Heart left ventricle (tissue), 16 donors: ENCODE results near the gene DENND5A. TPM values are rescaled to one million over a fixed set of nuclear protein-coding genes. Genes with fewer than 3 reads are reported as not detected.

Source experiments
- ATAC-seq, 4 donors: fragments of 200-7000 bp; cut with Tn5 transposase; one replicate each; pipeline ENCODE4 v1.9.1; 2020 to 2022; ENCODE audit warnings: moderate library complexity in 4 of 4, mild to moderate bottlenecking in 3 of 4, moderate number of reproducible peaks in 1 of 4
- DNase-seq, 5 donors: peaks; one replicate each; pipeline ENCODE4 v3.0.0-alpha.2; 2020
- H3K27ac ChIP-seq, 12 donors: fragments of 200-600 bp; sonication (generic) in 4 of 12; one replicate each; pipeline versions ENCODE4 v1.5.0 to v1.8.0; 2016 to 2022; ENCODE audit warnings: mild to moderate bottlenecking in 2 of 12
- H3K27me3 ChIP-seq, 9 donors: fragments of 200-600 bp; sonication (generic) in 2 of 9; one replicate each; pipeline versions ENCODE4 v1.5.1 to v1.8.0; 2016 to 2022; ENCODE audit warnings: mild to moderate bottlenecking in 3 of 9
- H3K36me3 ChIP-seq, 9 donors: fragments of 200-600 bp; sonication (generic) in 2 of 9; one replicate each; pipeline versions ENCODE4 v1.5.0 to v1.8.0; 2018 to 2022; ENCODE audit warnings: mild to moderate bottlenecking in 2 of 9
- H3K4me1 ChIP-seq, 12 donors: fragments of 200-600 bp; sonication (generic) in 4 of 12; one replicate each; pipeline versions ENCODE4 v1.5.0 to v1.8.0; 2016 to 2022; ENCODE audit warnings: mild to moderate bottlenecking in 3 of 12
- H3K4me3 ChIP-seq, 12 donors: fragments of 200-600 bp; sonication (generic) in 4 of 12; one replicate each; pipeline versions ENCODE4 v1.5.0 to v1.8.0; 2017 to 2022; ENCODE audit warnings: mild to moderate bottlenecking in 9 of 12, moderate library complexity in 4 of 12
- H3K9me3 ChIP-seq, 12 donors: fragments of 200-600 bp; sonication (generic) in 4 of 12; one replicate each; pipeline versions ENCODE4 v1.5.0 to v1.8.0; 2016 to 2022; ENCODE audit warnings: mild to moderate bottlenecking in 1 of 12
- POLR2A ChIP-seq, 2 donors: fragments of 450-650 bp; IDR thresholded peaks; one replicate each; pipeline ENCODE4 v1.6.1; 2017; ENCODE audit warnings: antibody characterized with exemption in 2 of 2, mild to moderate bottlenecking in 2 of 2, moderate library complexity in 2 of 2
- WGBS, 4 donors: extraction: QIAGEN DNeasy Blood & Tissue Kit in 2 of 4; methylation state at CpG; one replicate each; pipeline versions ENCODE4 v1.1.5 to v1.1.7; 2013 to 2018; 5-methylcytosine and 5-hydroxymethylcytosine counted together
- intact Hi-C, 10 donors: fragments of 100-400 bp; cut with DNase I; formaldehyde crosslinking; loops; one replicate each; pipeline versions ENCODE4 v1.11.1 to v1.14.2; 2022
- polyA plus RNA-seq, 2 donors: library from polyadenylated mRNA; stranded (reverse); fragments of 200-250 nt; gene quantifications; one replicate each; pipeline ENCODE4 v1.2.3, GENCODE V29; 2013
- total RNA-seq, 9 donors: library from RNA; depleted of rRNA in 2 of 9; stranded (reverse); fragments of >200 nt in 2 of 9; fragmentation: NEBNext Ultra II Directional in 3 of 9; extraction: Animal tissue kit (Norgen Biotek cat#: 25700) in 3 of 9; gene quantifications; one replicate each; pipeline versions ENCODE4 v1.1.0 to v1.2.4, GENCODE V29; 2016 to 2023
- TF ChIP-seq, protein P1 (sequence below), 12 donors: fragments of 200-600 bp; sonication (generic) in 4 of 12; IDR thresholded peaks; one replicate each; pipeline versions ENCODE4 v1.5.0 to v1.8.0; 2018 to 2022; ENCODE audit warnings: antibody characterized with exemption in 12 of 12, mild to moderate bottlenecking in 5 of 12
- donor health status: ischemic (EF 13 %, LVEDD 7.1; RV severe dilation, severe dysfunction).
- donor health status: healthy with polysubstance abuse.
- donor health status: DM: no; HTN: yes; CAD: no.
- donor health status: DM: no; HTN: no; CAD: no.
- donor health status: ischemic (EF 25% LVEDD 6.9; RV normal size, moderate dysfunction).
- donor health status: ischemic (EF 25% LVEDD 5.7; RV mildly dilated, moderate dysfunction).
- donor health status: healthy.
- donor health status: DM: yes; HTN: yes; CAD: no.
- donor health status: ischemic (EF 35%, LVEDD 5.7; RV mildly dilated, moderate dysfunction).
- donor health status: nonischemic (EF 11% LVEDD 7.7; RV severe dilation, severe dysfunction).
- donor health status: DM: yes; HTN: yes; CAD: no.
- donor health status: PGD.
- donor health status: ischemic (EF 29% LVEDD 5.4; RV normal size, mild dysfunction).
- donor health status: nonischemic (EF 23%, LVEDD 6.1; RV moderate dilation, normal function).

Gene DENND5A
- total and polyA plus RNA-seq, 11 donors: 44.5 to 175 (median 113) TPM

DNA sequence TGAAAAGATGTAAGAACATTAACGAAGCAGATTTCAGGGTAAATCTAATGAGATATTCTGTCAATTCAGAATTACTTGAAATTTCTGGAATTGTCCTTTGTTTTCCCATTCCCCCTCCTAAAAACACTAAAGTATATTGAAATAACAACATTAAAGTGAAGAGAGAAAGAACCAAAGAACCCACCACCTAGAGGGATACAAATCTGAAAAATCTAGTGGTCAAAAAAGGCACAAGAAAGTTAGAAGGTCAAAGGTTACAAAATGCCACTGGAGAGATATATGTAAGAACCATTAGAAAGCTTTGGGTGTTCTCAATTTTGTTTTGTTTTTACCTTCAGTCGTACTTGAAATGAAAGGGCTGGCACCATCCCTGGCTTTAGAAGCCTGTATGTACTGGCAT is 57.9 kb downstream of the DENND5A start:
- Histone ChIP-seq H3K27me3 (no peaks in the 10 kb centered on the region), H3K9me3 (no peaks in the 10 kb centered on the region), H3K4me1 (peaks cover 0 to 83% (median 37%) of the 10 kb centered on the region in 12 donors), H3K27ac (peak overlapping the region in 4 of 12 donors; percentile 3 to 51 (median 24)), H3K36me3 (peaks cover 0 to 44% (median 20%) of the 10 kb centered on the region in 9 donors), H3K4me3 (no peak overlapping the region)
- DNase-seq (no peak), ATAC-seq (no peak)
- TF ChIP-seq, protein P1, sequence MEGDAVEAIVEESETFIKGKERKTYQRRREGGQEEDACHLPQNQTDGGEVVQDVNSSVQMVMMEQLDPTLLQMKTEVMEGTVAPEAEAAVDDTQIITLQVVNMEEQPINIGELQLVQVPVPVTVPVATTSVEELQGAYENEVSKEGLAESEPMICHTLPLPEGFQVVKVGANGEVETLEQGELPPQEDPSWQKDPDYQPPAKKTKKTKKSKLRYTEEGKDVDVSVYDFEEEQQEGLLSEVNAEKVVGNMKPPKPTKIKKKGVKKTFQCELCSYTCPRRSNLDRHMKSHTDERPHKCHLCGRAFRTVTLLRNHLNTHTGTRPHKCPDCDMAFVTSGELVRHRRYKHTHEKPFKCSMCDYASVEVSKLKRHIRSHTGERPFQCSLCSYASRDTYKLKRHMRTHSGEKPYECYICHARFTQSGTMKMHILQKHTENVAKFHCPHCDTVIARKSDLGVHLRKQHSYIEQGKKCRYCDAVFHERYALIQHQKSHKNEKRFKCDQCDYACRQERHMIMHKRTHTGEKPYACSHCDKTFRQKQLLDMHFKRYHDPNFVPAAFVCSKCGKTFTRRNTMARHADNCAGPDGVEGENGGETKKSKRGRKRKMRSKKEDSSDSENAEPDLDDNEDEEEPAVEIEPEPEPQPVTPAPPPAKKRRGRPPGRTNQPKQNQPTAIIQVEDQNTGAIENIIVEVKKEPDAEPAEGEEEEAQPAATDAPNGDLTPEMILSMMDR (IDR thresholded peaks at IDR 0.05): no peak
- no peak for TF ChIP-seq POLR2A (IDR thresholded peaks at IDR 0.05)
- 75 to 84% (median 81%) methylated on average over 2 of the region's 2 CpGs for WGBS, 4 donors
- intact Hi-C loops: loop anchor here in 8 of 10 donors (5.0 to 10.0 kb wide), 3 partner anchors 55 to 178 kb away; partner anchors contain the start of genes DENND5A (in 5 of the 8) and IPO7 (in 2 of the 8)

DNA sequence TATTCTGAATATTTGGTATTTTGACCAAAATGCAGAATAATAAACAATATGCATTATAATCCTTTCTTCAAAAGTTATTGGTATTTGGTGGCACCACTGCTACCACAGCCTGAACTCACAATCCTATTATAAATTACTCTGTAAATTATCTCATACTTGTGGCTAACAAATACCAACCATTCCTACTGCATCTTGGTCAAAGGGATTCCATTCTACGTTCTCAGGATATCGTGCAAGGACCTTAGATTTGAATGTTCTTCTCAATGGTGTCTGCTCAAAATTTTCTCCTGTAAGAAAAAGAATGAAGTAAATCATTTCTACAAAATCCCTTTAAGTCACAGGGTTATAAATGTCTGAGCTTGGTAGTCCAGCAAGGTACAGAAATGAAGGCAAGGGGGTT is 58.7 kb downstream of the DENND5A start:
- Histone ChIP-seq H3K27ac (peak overlapping the region in 5 of 12 donors; percentile 21 to 51 (median 28)), H3K4me1 (peaks cover 0 to 87% (median 35%) of the 10 kb centered on the region in 12 donors), H3K27me3 (no peaks in the 10 kb centered on the region), H3K9me3 (no peaks in the 10 kb centered on the region), H3K4me3 (no peak overlapping the region), H3K36me3 (peaks cover 0 to 47% (median 20%) of the 10 kb centered on the region in 9 donors)
- TF ChIP-seq, protein P1 (IDR thresholded peaks at IDR 0.05): no peak
- no peak for TF ChIP-seq POLR2A (IDR thresholded peaks at IDR 0.05)
- DNase-seq (no peak), ATAC-seq (no peak)
- 37 to 56% (median 45%) methylated on average over 2 of the region's 2 CpGs for WGBS, 4 donors
- intact Hi-C loops: loop anchor here in 8 of 10 donors (5.0 to 10.0 kb wide), 3 partner anchors 56 to 178 kb away; partner anchors contain the start of genes DENND5A (in 5 of the 8) and IPO7 (in 2 of the 8)

DNA sequence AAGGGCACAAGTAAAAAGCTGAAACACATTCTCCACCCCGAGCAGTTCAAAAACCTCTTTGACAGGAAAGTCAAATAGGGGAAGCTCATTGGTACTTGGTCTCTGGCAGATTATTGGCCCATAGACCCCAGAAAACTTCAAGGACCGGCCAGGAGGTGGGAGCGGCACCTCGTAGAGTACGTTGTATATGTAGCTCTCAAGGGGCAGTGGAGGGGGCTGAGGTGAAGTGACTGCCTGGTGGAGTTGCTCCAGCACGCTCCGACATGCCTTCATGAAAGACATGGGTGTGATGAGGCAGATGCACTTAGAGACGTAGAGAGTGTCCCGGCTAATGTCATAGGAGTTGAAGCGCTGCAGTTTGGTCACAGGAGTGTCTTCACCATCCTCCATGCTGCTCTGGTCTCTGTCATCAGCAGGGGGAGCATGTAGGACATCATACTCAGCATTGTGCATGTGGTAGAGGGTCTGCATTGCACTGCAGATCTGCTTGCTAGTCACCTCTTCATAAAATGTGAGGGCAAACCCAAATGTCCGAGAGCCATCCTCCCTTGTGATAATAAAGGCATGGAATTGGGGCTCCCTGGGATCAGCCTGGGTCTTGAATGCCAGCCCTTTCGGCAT is 61.3 kb downstream of the DENND5A start:
- Histone ChIP-seq H3K27me3 (no peaks in the 10 kb centered on the region), H3K36me3 (peaks cover 0 to 53% (median 22%) of the 10 kb centered on the region in 9 donors), H3K4me3 (no peak overlapping the region), H3K4me1 (peaks cover 0 to 82% (median 29%) of the 10 kb centered on the region in 12 donors), H3K9me3 (no peaks in the 10 kb centered on the region), H3K27ac (no peak overlapping the region)
- 65 to 72% (median 68%) methylated on average over 12 of the region's 12 CpGs for WGBS, 4 donors
- TF ChIP-seq, protein P1 (IDR thresholded peaks at IDR 0.05): peak in 8 of 12 donors; percentile 21 to 53 (median 36)
- no peak for TF ChIP-seq POLR2A (IDR thresholded peaks at IDR 0.05)
- intact Hi-C loops: loop anchor here in 6 of 10 donors (2.0 to 10.0 kb wide), 3 partner anchors 61 to 181 kb away; partner anchors contain the start of genes DENND5A (in 5 of the 6), IPO7 (in 2 of the 6) and TMEM41B (in 1 of the 6)
- DNase-seq: peak in 1 of 5 donors; percentile 33
- ATAC-seq: peak; percentile 45 to 74 (median 60)
